Caco-2 (cell line): ENCODE data around the gene APP. TPM values are rescaled to one million over a fixed set of nuclear protein-coding genes. Genes with fewer than 3 reads are reported as not detected.

ENCODE experiments used
- BruUV-seq: library from RNA; stranded (reverse); fragments of 400-500 nt; replicated peaks from 2 replicates; lab custom pipeline; 2021; lab: Mats Ljungman, UMichigan
- CTCF ChIA-PET: fragments of 300-600 bp; sonication (Branson Sonifier 250); formaldehyde crosslinking; loops from one replicate; lab custom pipeline; 2022; ENCODE audit warnings: antibody characterized with exemption; lab: Charles Lee
- POLR2A ChIA-PET: fragments of 300-600 bp; sonication (Branson Sonifier 250); formaldehyde crosslinking; loops from one replicate; lab custom pipeline; 2022; ENCODE audit warnings: antibody characterized with exemption; lab: Charles Lee
- DNase-seq, 2 experiments: peaks; one replicate each; pipeline versions ENCODE4 v3.0.0 to v3.0.0-alpha.2; 2020 to 2022
- H3K27me3 ChIP-seq: replicated peaks from 2 replicates; pipeline ENCODE4 v1.6.0; 2011; ENCODE audit warnings: low read length; ENCODE audit not compliant: control insufficient read depth, insufficient read depth
- H3K36me3 ChIP-seq: 2 replicates; pipeline ENCODE4 v1.5.1; 2011; ENCODE audit warnings: low read length; ENCODE audit not compliant: control insufficient read depth, insufficient read depth
- H3K4me1 ChIP-seq: fragments of 250-450 bp; sonication (Bioruptor Pico); 2 replicates; pipeline ENCODE4 v1.5.1; 2020; ENCODE audit warnings: mild to moderate bottlenecking
- H3K4me3 ChIP-seq: 2 replicates; pipeline ENCODE4 v1.5.1; 2011; ENCODE audit warnings: low read depth, mild to moderate bottlenecking, control low read depth, low read length
- H3K9me3 ChIP-seq: fragments of 250-450 bp; sonication (Bioruptor Pico); 2 replicates; pipeline ENCODE4 v1.5.1; 2020; ENCODE audit warnings: mild to moderate bottlenecking, moderate library complexity
- H3K27ac Mint-ChIP-seq: one replicate; pipeline ENCODE4 v1.8.0; 2022; ENCODE audit warnings: mixed read lengths; ENCODE audit not compliant: unreplicated experiment
- H3K27me3 Mint-ChIP-seq: one replicate; pipeline ENCODE4 v1.8.0; 2022; ENCODE audit warnings: mixed read lengths; ENCODE audit not compliant: insufficient read depth, unreplicated experiment
- H3K36me3 Mint-ChIP-seq: one replicate; pipeline ENCODE4 v1.8.0; 2022; ENCODE audit warnings: mild to moderate bottlenecking, mixed read lengths; ENCODE audit not compliant: insufficient read depth, unreplicated experiment
- H3K4me1 Mint-ChIP-seq: one replicate; pipeline ENCODE4 v1.8.0; 2022; ENCODE audit warnings: low read depth, mixed read lengths; ENCODE audit not compliant: unreplicated experiment
- H3K4me3 Mint-ChIP-seq: one replicate; pipeline ENCODE4 v1.8.0; 2022; ENCODE audit warnings: mild to moderate bottlenecking, moderate library complexity, mixed read lengths; ENCODE audit not compliant: unreplicated experiment
- H3K9me3 Mint-ChIP-seq: one replicate; pipeline ENCODE4 v1.8.0; 2022; ENCODE audit warnings: mixed read lengths; ENCODE audit not compliant: unreplicated experiment
- intact Hi-C: fragments of 100-400 bp; cut with micrococcal nuclease; formaldehyde crosslinking; loops from one replicate; pipeline ENCODE4 v1.10.0; 2022; ENCODE audit not compliant: unreplicated experiment
- total RNA-seq: library from RNA; stranded (reverse); gene quantifications from 2 replicates; pipeline ENCODE4 v1.2.3, GENCODE V29; 2022
- TF ChIP-seq, protein P1 (sequence below), 2 experiments: fragments of 200-600 bp in 1 of 2; IDR thresholded peaks; 1 replicate in 1 of 2; 2 replicates in 1 of 2; pipeline versions ENCODE4 v1.5.1 to v1.8.0; 2011 to 2022; ENCODE audit warnings: antibody characterized with exemption in 1 of 2, control low read depth in 1 of 2, inconsistent platforms in 1 of 2, low read depth in 1 of 2, low read length in 1 of 2, mild to moderate bottlenecking in 1 of 2, moderate library complexity in 1 of 2; ENCODE audit not compliant: insufficient read depth in 1 of 2, severe bottlenecking in 1 of 2, unreplicated experiment in 1 of 2

APP gene
- total RNA-seq, 1 experiment from 2014 or later, result 331 TPM

DNA sequence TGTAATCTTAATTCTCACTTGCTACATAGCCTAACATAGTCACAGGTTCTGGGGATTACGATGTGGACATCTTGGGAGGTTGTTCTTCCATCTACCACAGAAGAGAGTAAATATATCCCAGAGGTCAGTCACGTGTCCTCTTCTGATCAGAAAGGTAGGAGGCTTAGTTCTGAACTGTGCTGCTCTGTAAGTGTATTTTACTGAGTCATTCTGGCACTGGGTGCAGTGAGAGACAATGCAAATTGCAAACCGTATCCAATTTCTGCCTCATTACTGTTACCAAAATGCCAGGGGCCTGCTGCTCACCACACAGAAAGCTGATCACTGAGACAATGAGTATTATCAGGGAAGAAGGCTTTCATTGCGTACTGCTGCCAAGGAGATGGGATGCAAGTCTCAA lies 331.8 kb downstream of the APP start:
- BruUV-seq, result no TSS peak
- TF ChIP-seq, protein P1, sequence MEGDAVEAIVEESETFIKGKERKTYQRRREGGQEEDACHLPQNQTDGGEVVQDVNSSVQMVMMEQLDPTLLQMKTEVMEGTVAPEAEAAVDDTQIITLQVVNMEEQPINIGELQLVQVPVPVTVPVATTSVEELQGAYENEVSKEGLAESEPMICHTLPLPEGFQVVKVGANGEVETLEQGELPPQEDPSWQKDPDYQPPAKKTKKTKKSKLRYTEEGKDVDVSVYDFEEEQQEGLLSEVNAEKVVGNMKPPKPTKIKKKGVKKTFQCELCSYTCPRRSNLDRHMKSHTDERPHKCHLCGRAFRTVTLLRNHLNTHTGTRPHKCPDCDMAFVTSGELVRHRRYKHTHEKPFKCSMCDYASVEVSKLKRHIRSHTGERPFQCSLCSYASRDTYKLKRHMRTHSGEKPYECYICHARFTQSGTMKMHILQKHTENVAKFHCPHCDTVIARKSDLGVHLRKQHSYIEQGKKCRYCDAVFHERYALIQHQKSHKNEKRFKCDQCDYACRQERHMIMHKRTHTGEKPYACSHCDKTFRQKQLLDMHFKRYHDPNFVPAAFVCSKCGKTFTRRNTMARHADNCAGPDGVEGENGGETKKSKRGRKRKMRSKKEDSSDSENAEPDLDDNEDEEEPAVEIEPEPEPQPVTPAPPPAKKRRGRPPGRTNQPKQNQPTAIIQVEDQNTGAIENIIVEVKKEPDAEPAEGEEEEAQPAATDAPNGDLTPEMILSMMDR (IDR thresholded peaks at IDR 0.05; ENCODE audit: insufficient read depth in 1 of 2, low read depth in 1 of 2, low read length in 1 of 2, severe bottlenecking in 1 of 2, unreplicated experiment in 1 of 2), result no peak
- Histone ChIP-seq H3K27me3 (no peaks in the 10 kb centered on the region), H3K36me3 (no peaks in the 10 kb centered on the region), H3K4me3 (no peak overlapping the region), H3K4me1 (no peaks in the 10 kb centered on the region), H3K9me3 (no peaks in the 10 kb centered on the region)
- Mint-ChIP-seq H3K9me3 (peaks cover 8% of the 10 kb centered on the region), H3K27me3 (no peaks in the 10 kb centered on the region), H3K4me3 (no peak overlapping the region), H3K27ac (no peak overlapping the region), H3K36me3 (no peaks in the 10 kb centered on the region), H3K4me1 (no peaks in the 10 kb centered on the region)
- intact Hi-C loops, result no loop called here
- CTCF ChIA-PET, result no interaction called here
- POLR2A ChIA-PET, result no interaction called here
- DNase-seq, result no peak

DNA sequence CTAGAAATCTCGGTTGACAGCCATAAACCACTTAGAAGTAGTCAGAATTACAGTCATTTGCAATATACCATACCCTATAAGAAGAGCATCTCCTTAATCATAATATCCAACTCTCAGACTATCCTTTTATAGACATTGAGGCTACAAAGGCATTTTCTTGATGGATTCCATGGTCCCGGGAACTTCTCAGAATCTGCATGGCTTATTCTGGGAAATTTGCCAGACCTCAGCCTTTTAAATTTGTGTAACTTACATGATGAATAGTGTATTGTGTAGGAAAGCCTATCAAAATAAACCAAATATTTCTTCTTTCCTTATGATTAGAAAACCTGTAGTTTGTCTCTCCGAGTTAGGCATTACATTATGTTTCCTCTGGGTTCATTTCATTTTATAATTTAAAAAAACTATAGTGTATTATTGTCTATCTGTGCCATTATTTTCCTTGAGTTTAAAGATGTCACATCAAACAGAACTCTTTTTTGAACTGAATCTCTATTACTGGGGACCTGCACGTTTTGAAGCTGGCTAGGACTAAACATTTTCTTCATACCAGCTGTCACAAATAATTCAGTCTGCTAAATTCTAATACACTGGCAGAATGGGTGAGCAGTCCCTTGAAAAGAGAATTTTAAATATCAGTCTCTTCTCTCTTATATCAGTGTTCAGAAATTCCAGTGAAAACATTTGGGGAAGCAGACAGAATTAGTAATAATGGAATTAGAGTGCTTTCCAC lies 332.9 kb downstream of the APP start:
- intact Hi-C loops, result no loop called here
- Histone ChIP-seq H3K4me3 (no peak overlapping the region), H3K36me3 (no peaks in the 10 kb centered on the region), H3K9me3 (no peaks in the 10 kb centered on the region; the same call in 1 of the 2 replicates), H3K4me1 (no peaks in the 10 kb centered on the region), H3K27me3 (no peaks in the 10 kb centered on the region)
- H3K4me1 Mint-ChIP-seq, result no peaks in the 10 kb centered on the region
- DNase-seq, result no peak
- peaks cover 16% of the 10 kb centered on the region for H3K9me3 Mint-ChIP-seq
- CTCF ChIA-PET, result no interaction called here
- BruUV-seq, result no TSS peak
- no peak overlapping the region for H3K27ac Mint-ChIP-seq
- POLR2A ChIA-PET, result no interaction called here
- H3K36me3 Mint-ChIP-seq, result no peaks in the 10 kb centered on the region
- TF ChIP-seq, protein P1 (IDR thresholded peaks at IDR 0.05; ENCODE audit: insufficient read depth in 1 of 2, low read depth in 1 of 2, low read length in 1 of 2, severe bottlenecking in 1 of 2, unreplicated experiment in 1 of 2), result no peak
- peaks cover under 1% of the 10 kb centered on the region for H3K27me3 Mint-ChIP-seq
- H3K4me3 Mint-ChIP-seq, result no peak overlapping the region

DNA sequence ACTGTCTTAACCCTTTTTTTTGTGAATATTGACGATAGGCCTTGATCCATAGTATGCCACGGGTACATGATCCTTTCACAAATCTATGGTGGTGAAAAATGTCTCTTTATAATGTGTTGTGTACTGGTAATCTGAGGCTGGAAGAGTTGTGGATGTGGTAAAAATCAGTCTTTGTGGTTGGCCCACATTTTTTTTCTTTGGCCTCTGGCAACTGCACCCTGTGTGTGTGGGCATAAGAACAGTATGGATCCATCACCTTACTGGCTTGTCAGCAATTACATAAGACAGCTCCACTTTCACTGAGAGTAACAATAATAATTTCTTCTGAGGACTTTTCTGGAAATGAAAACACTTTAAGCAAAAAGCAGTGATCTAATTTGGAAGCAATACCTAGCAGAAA lies 334.2 kb downstream of the APP start:
- no peak overlapping the region for H3K4me3 ChIP-seq
- H3K9me3 Mint-ChIP-seq, result peaks cover 23% of the 10 kb centered on the region
- H3K4me1 Mint-ChIP-seq, result no peaks in the 10 kb centered on the region
- TF ChIP-seq, protein P1 (IDR thresholded peaks at IDR 0.05; ENCODE audit: insufficient read depth in 1 of 2, low read depth in 1 of 2, low read length in 1 of 2, severe bottlenecking in 1 of 2, unreplicated experiment in 1 of 2), result no peak
- no peaks in the 10 kb centered on the region for H3K4me1 ChIP-seq
- H3K27ac Mint-ChIP-seq, result no peak overlapping the region
- no peaks in the 10 kb centered on the region for H3K27me3 ChIP-seq
- POLR2A ChIA-PET, result no interaction called here
- H3K9me3 ChIP-seq, result no peaks in the 10 kb centered on the region; the same call in 1 of the 2 replicates
- H3K36me3 ChIP-seq, result no peaks in the 10 kb centered on the region
- BruUV-seq, result no TSS peak
- intact Hi-C loops, result no loop called here
- H3K36me3 Mint-ChIP-seq, result no peaks in the 10 kb centered on the region
- CTCF ChIA-PET, result no interaction called here
- DNase-seq, result no peak
- H3K27me3 Mint-ChIP-seq, result peaks cover 2% of the 10 kb centered on the region
- H3K4me3 Mint-ChIP-seq, result no peak overlapping the region
